HepG2 (cell line): ENCODE data around the gene ATP6V1G2. TPM values are rescaled to one million over a fixed set of nuclear protein-coding genes. Genes with fewer than 3 reads are reported as not detected.

Source experiments
- CERS6 ChIP-seq: sonication (generic); formaldehyde crosslinking; IDR thresholded peaks from 2 replicates; pipeline ENCODE4 v1.5.0; 2020; ENCODE audit warnings: missing genetic modification reagents
- GABPA ChIP-seq, 2 experiments: IDR thresholded peaks; 2 replicates each; pipeline ENCODE4 v1.6.1; 2011 to 2016; ENCODE audit warnings: low read depth in 2 of 2, low read length in 1 of 2, missing biosample characterization in 1 of 2, missing genetic modification characterization in 1 of 2
- HNF1B ChIP-seq: sonication (generic); formaldehyde crosslinking; IDR thresholded peaks from 2 replicates; pipeline ENCODE4 v1.5.1; 2020; ENCODE audit warnings: mild to moderate bottlenecking, moderate library complexity, missing genetic modification reagents
- ISX ChIP-seq: sonication (generic); formaldehyde crosslinking; conservative IDR thresholded peaks from 2 replicates; pipeline ENCODE4 v1.5.0; 2020; ENCODE audit warnings: missing genetic modification reagents
- JUNB ChIP-seq: sonication (generic); formaldehyde crosslinking; IDR thresholded peaks from 2 replicates; pipeline ENCODE4 v1.8.0; 2022; ENCODE audit warnings: missing genetic modification reagents, mild to moderate bottlenecking, borderline replicate concordance
- KDM6A ChIP-seq: IDR thresholded peaks from 2 replicates; pipeline ENCODE4 v1.6.1; 2016; ENCODE audit warnings: low read depth
- MTERF4 ChIP-seq: sonication (generic); formaldehyde crosslinking; IDR thresholded peaks from 2 replicates; pipeline ENCODE4 v1.8.0; 2023; ENCODE audit warnings: mild to moderate bottlenecking, missing genetic modification reagents
- NFATC3 ChIP-seq: sonication (generic); formaldehyde crosslinking; IDR thresholded peaks from 2 replicates; pipeline ENCODE4 v1.5.1; 2020; ENCODE audit warnings: mild to moderate bottlenecking, missing genetic modification reagents
- NFE2L1 ChIP-seq: sonication (generic); formaldehyde crosslinking; IDR thresholded peaks from 2 replicates; pipeline ENCODE4 v1.4.0; 2020; ENCODE audit warnings: missing genetic modification reagents, mild to moderate bottlenecking, borderline replicate concordance
- RAD21 ChIP-seq: fragments of 450-650 bp; formaldehyde crosslinking; IDR thresholded peaks from 2 replicates; pipeline ENCODE4 v1.5.0; 2020; ENCODE audit warnings: mild to moderate bottlenecking
- SRF ChIP-seq: IDR thresholded peaks from 2 replicates; pipeline ENCODE4 v1.6.1; 2011; ENCODE audit warnings: mild to moderate bottlenecking, low read depth, low read length, moderate library complexity
- TAF15 ChIP-seq: fragments of 200-400 bp; formaldehyde crosslinking; IDR thresholded peaks from one replicate; pipeline ENCODE4 v1.6.1; 2018; ENCODE audit warnings: mild to moderate bottlenecking, low read depth, low read length; ENCODE audit not compliant: poor library complexity, severe bottlenecking
- ZFP41 ChIP-seq: sonication (generic); formaldehyde crosslinking; IDR thresholded peaks from 2 replicates; pipeline ENCODE4 v1.4.0; 2020; ENCODE audit warnings: mild to moderate bottlenecking, missing genetic modification reagents, borderline replicate concordance
- ZNF367 ChIP-seq: sonication (generic); formaldehyde crosslinking; IDR thresholded peaks from 2 replicates; pipeline ENCODE4 v1.4.0; 2020; ENCODE audit warnings: missing genetic modification reagents, borderline replicate concordance
- ZNF619 ChIP-seq: sonication (generic); formaldehyde crosslinking; IDR thresholded peaks from 2 replicates; pipeline ENCODE4 v1.4.0; 2020; ENCODE audit warnings: mild to moderate bottlenecking, missing genetic modification reagents
- ZXDC ChIP-seq: sonication (generic); formaldehyde crosslinking; IDR thresholded peaks from 2 replicates; pipeline ENCODE4 v1.5.0; 2020; ENCODE audit warnings: mild to moderate bottlenecking, missing genetic modification reagents
- polyA plus RNA-seq, 8 experiments: library from polyadenylated mRNA; depleted of rRNA in 3 of 8; stranded (reverse) in 7 of 8; unstranded in 1 of 8; fragments of >200 nt; fragmentation: Illumina TruSeq in 4 of 8; extraction: Trizol in 4 of 8; gene quantifications; 2 replicates each; pipeline versions ENCODE4 v1.2.1 to v1.2.3, GENCODE V29; 2011 to 2016; ENCODE audit warnings: low read depth in 4 of 8, missing spikeins in 1 of 8, mixed read lengths in 1 of 8; ENCODE audit not compliant: insufficient read depth in 1 of 8
- total RNA-seq, 5 experiments: library from RNA; depleted of rRNA; stranded (reverse); fragments of >200 nt; fragmentation: Illumina TruSeq; extraction: Trizol; gene quantifications; 2 replicates each; pipeline ENCODE4 v1.2.3, GENCODE V29; 2016; ENCODE audit warnings: low read depth in 1 of 5
- TF ChIP-seq, protein P1 (sequence below): IDR thresholded peaks from 2 replicates; pipeline ENCODE4 v1.6.1; 2016; ENCODE audit warnings: low read depth
- TF ChIP-seq, protein P2 (sequence below): sonication (generic); formaldehyde crosslinking; IDR thresholded peaks from 2 replicates; pipeline ENCODE4 v1.8.1; 2023; ENCODE audit warnings: missing genetic modification reagents, mild to moderate bottlenecking, borderline replicate concordance
- TF ChIP-seq, protein P3 (sequence below): sonication (generic); formaldehyde crosslinking; IDR thresholded peaks from 2 replicates; pipeline ENCODE4 v1.5.0; 2020; ENCODE audit warnings: mild to moderate bottlenecking, missing genetic modification reagents

The ATP6V1G2 gene
- total and polyA plus RNA-seq, 2 of the 13 experiments (the other 11 are each of a cell fraction or from before 2014, with no cell fraction given) = 0.27 to 0.83 TPM

DNA sequence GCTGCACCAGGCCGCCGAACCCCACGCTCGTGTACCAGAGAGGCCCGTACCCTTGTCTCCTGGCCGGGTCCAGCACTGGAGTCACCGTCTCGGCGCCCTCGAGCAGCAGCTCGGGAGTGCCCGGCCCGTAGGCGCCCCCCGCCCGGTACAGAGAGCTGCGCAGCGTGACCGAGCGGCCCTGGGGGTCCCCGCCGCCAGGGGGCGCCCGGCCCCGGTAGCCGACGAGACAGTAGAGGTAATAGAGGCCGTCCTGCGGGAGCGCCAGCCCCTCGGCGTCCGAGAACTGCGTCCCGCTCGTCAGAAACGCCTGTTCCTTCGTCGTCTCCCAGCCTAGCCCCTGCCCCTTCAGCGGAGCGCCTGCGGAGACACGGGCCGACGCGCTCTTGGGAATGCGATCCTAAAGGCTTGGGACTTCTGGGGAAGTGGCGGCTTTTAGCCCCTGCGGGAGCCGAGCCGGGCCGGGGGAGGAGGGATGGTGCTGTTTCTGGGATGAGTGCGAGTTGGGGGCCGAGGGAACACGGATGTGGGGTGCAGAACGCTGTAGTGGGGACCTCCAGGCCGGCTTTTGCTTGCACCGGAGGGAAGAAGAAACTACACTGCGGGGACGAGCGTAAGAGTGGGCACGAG is 34.5 kb upstream of the ATP6V1G2 start (continued):
- TF ChIP-seq ZXDC (CRISPR knock-in tag) = peak; percentile 95
- TF ChIP-seq GABPA (IDR thresholded peaks at IDR 0.05; ENCODE audit: low read depth, low read length) = no peak
- no peak for TF ChIP-seq GABPA (CRISPR knock-in tag; IDR thresholded peaks at IDR 0.05; ENCODE audit: low read depth)
- TF ChIP-seq ZNF619 (CRISPR knock-in tag) = no peak
- TF ChIP-seq MTERF4 = 0 out of 2 replicates have a peak, but pooled peaks have one; percentile 84
- no peak for TF ChIP-seq KDM6A (CRISPR knock-in tag)
- peak; percentile 45 for TF ChIP-seq TAF15
- TF ChIP-seq HNF1B (CRISPR knock-in tag) = no peak
- no peak for TF ChIP-seq CERS6 (CRISPR knock-in tag)
- no peak for TF ChIP-seq ISX (CRISPR knock-in tag)
- TF ChIP-seq SRF = no peak
- TF ChIP-seq NFE2L1 (CRISPR knock-in tag) = no peak
- no peak for TF ChIP-seq ZFP41
- TF ChIP-seq, protein P1, sequence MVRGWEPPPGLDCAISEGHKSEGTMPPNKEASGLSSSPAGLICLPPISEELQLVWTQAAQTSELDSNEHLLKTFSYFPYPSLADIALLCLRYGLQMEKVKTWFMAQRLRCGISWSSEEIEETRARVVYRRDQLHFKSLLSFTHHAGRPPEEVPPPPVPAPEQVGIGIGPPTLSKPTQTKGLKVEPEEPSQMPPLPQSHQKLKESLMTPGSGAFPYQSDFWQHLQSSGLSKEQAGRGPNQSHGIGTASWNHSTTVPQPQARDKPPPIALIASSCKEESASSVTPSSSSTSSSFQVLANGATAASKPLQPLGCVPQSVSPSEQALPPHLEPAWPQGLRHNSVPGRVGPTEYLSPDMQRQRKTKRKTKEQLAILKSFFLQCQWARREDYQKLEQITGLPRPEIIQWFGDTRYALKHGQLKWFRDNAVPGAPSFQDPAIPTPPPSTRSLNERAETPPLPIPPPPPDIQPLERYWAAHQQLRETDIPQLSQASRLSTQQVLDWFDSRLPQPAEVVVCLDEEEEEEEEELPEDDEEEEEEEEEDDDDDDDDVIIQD (CRISPR knock-in tag) = peak; percentile 54; the same call in 1 of the 2 replicates
- TF ChIP-seq NFATC3 (CRISPR knock-in tag) = no peak
- TF ChIP-seq, protein P2, sequence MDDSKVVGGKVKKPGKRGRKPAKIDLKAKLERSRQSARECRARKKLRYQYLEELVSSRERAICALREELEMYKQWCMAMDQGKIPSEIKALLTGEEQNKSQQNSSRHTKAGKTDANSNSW (CRISPR knock-in tag) = no peak
- no peak for TF ChIP-seq JUNB (CRISPR knock-in tag)
- TF ChIP-seq ZNF367 = no peak
- TF ChIP-seq, protein P3, sequence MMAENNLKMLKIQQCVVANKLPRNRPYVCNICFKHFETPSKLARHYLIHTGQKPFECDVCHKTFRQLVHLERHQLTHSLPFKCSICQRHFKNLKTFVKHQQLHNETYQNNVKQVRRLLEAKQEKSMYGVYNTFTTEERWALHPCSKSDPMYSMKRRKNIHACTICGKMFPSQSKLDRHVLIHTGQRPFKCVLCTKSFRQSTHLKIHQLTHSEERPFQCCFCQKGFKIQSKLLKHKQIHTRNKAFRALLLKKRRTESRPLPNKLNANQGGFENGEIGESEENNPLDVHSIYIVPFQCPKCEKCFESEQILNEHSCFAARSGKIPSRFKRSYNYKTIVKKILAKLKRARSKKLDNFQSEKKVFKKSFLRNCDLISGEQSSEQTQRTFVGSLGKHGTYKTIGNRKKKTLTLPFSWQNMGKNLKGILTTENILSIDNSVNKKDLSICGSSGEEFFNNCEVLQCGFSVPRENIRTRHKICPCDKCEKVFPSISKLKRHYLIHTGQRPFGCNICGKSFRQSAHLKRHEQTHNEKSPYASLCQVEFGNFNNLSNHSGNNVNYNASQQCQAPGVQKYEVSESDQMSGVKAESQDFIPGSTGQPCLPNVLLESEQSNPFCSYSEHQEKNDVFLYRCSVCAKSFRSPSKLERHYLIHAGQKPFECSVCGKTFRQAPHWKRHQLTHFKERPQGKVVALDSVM (CRISPR knock-in tag) = peak; percentile 91
- TF ChIP-seq RAD21 (CRISPR knock-in tag) = peak; percentile 90
